ENCODE measurements around the gene BPTF. TPM values are rescaled to one million over a fixed set of nuclear protein-coding genes. Genes with fewer than 3 reads are reported as not detected.
A peak's percentile ranks its signal among the peaks of the same experiment; 100 is the strongest.

The BPTF gene
- total and polyA plus RNA-seq, 2 donors (not counting 1 experiment from before 2014, with no cell fraction given), result 71.9 to 390 TPM

DNA sequence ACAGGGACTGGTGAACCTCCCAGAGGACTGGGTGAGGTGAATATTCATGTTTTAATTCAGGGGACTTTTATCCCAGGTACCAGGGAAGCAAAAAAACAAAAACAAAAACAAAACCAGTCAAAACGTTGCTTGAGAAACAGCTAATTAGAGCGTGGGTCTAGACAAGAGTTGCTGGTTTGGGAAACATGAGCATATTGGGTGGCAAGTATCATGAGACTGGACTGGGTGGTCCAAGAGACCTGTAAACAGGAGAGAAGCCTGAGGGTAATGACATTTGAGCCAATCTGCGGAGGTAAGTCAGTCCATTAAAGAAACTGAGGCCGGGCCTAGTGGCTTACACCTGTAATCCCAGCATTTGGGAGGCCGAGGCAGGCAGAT is 11.5 kb upstream of the BPTF start:
- Histone ChIP-seq H3K4me3 (ENCODE audit: control extremely low read depth in 1 of 5, extremely low read depth in 1 of 5, insufficient read depth in 1 of 5, low read depth in 2 of 5, low read length in 4 of 5) (no peak overlapping the region), H3K36me3 (replicated peaks in 1 of 2; ENCODE audit: control extremely low read depth in 1 of 2, control insufficient read depth in 1 of 2, extremely low read depth in 1 of 2, insufficient read depth in 2 of 2, low read length in 1 of 2) (no peaks in the 10 kb centered on the region), H2AFZ (ENCODE audit: insufficient read depth, low read depth, low read length, poor library complexity, severe bottlenecking) (no peak overlapping the region), H3K27me3 (replicated peaks in 1 of 4; ENCODE audit: control extremely low read depth in 1 of 4, control insufficient read depth in 3 of 4, insufficient read depth in 4 of 4, low read length in 3 of 4) (no peaks in the 10 kb centered on the region), H4K20me1 (ENCODE audit: control insufficient read depth, insufficient read depth, low read length, poor library complexity, severe bottlenecking) (no peaks in the 10 kb centered on the region), H3K79me2 (ENCODE audit: control insufficient read depth, insufficient read depth, low read length) (peaks cover 4% of the 10 kb centered on the region), H3K4me2 (replicated peaks; ENCODE audit: low read depth, low read length, poor library complexity, severe bottlenecking) (peak overlapping the region; percentile 63), H3K4me1 (ENCODE audit: control insufficient read depth in 2 of 2, insufficient read depth in 2 of 2, low read length in 2 of 2) (peaks cover 59 to 66% of the 10 kb centered on the region in 2 donors), H3K9ac (ENCODE audit: low read length) (peak overlapping the region; percentile 10), H3K27ac (ENCODE audit: low read length in 2 of 2) (peak overlapping the region; percentile 77 to 93), H3K9me3 (ENCODE audit: control extremely low read depth in 1 of 3, control insufficient read depth in 2 of 3, insufficient read depth in 1 of 3, low read length in 2 of 3) (no peaks in the 10 kb centered on the region)
- peaks cover 56% of the 10 kb centered on the region for H3K4me1 Mint-ChIP-seq
- H3K27me3 Mint-ChIP-seq, result peaks cover 4% of the 10 kb centered on the region
- ChIA-PET CTCF (interaction anchor here (1.4 to 5.1 kb wide), 5 partner anchors 9 to 42 kb away, joined by 3 to 31 read pairs (median 8); partner anchors contain the start of gene BPTF), POLR2A (interaction anchor here (1.0 to 5.3 kb wide), 2 partner anchors 11 to 13 kb away, joined by 3 to 53 read pairs; partner anchors contain the start of gene BPTF)
- DNase-seq (no peak), ATAC-seq (ENCODE audit: low read depth) (no peak)
- intact Hi-C loops (cut with micrococcal nuclease), result loop anchor here (1.0 to 10.0 kb wide), 6 partner anchors 12 to 644 kb away; partner anchors contain the start of genes BPTF, NOL11 and WIPI1
- peak overlapping the region; percentile 82 for H3K4me3 Mint-ChIP-seq
- TF ChIP-seq EZH2 (IDR thresholded peaks at IDR 0.05; ENCODE audit: borderline replicate concordance, insufficient read depth, low read depth, low read length, poor library complexity, severe bottlenecking), result no peak
- TF ChIP-seq CTCF (IDR thresholded peaks at IDR 0.05), result no peak
- H3K27ac Mint-ChIP-seq, result peak overlapping the region; percentile 92
- WGBS (ENCODE audit: insufficient coverage), result 82% methylated on average over 3 of the region's 5 CpGs
- H3K9me3 Mint-ChIP-seq (ENCODE audit: insufficient read depth), result no peaks in the 10 kb centered on the region

Measured in B cell (primary cell).